ENCODE data around the gene CHKA.
"Not testable (repeated sequence)": the region's sequence is repeated elsewhere in the genome, so short reads cannot be mapped to it uniquely, and the experiment has no call there.

Gene CHKA

DNA sequence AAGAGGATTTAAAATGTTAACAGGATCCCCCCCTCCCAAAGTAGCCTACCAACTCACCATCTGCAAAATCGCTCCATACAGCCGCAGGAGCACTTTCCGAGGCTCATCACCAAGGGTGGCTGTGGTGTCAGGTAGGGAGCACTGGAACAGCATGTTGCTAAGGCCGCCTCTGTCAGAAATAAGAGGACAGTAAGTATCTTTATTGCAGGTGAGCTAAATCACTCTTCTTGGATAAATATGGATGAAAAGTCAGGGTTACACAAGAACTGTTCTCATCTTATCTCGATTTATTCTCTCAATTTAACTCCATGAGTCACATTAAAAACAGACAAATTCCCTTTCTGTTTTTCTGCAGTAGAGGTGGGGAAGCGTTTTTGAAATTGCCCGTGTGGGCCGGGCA lies 24.2 kb downstream of the CHKA start:
- TF ChIP-seq, protein P1, sequence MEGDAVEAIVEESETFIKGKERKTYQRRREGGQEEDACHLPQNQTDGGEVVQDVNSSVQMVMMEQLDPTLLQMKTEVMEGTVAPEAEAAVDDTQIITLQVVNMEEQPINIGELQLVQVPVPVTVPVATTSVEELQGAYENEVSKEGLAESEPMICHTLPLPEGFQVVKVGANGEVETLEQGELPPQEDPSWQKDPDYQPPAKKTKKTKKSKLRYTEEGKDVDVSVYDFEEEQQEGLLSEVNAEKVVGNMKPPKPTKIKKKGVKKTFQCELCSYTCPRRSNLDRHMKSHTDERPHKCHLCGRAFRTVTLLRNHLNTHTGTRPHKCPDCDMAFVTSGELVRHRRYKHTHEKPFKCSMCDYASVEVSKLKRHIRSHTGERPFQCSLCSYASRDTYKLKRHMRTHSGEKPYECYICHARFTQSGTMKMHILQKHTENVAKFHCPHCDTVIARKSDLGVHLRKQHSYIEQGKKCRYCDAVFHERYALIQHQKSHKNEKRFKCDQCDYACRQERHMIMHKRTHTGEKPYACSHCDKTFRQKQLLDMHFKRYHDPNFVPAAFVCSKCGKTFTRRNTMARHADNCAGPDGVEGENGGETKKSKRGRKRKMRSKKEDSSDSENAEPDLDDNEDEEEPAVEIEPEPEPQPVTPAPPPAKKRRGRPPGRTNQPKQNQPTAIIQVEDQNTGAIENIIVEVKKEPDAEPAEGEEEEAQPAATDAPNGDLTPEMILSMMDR (IDR thresholded peaks at IDR 0.05; ENCODE audit: low read depth, low read length): no peak
- DNase-seq (ENCODE audit: extremely low read depth, low read depth): no peak

DNA sequence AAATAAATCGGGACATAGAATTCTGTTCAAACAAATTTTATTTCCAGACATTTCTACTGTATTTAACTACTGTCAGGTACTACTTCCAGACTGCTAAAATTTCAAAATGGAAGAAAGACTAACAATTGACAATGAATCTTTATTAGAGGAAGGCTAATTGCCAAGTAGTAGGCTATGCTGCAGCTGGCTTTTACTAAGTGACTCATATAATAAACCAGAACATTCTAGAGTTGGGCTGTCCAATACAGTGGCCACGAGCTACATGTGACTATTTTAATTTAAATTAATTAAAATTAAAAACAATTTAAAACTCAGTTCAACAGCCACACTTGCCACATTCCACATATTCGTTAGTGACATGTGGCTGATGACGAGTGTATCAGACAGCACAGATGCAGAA lies 27.6 kb downstream of the CHKA start:
- no peak for DNase-seq (ENCODE audit: extremely low read depth, low read depth)

DNA sequence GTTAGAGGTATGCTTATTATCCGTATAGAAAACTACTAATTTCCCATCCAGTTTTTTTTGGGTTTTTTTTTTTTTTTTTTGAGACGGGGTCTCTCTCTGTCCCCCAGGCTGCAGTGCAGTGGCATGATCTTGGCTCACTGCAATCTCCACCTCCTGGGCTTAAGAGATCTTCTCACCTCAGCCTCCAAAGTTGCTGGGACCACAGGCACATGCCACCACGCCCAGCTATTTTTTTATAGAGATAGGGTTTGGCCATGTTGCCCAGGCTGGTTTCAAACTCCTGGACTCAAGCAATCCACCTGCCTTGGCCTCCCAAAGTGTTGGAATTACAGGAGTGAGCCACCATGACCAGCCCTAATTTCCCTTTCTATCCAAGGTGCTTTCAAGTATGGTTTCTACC lies 28.2 kb downstream of the CHKA start:
- not testable (repeated sequence) for DNase-seq (ENCODE audit: extremely low read depth, low read depth)

More for the DNA sequence above, 27.6 kb downstream of the CHKA start:
- TF ChIP-seq, protein P1 (IDR thresholded peaks at IDR 0.05; ENCODE audit: low read depth, low read length): no peak

DNA sequence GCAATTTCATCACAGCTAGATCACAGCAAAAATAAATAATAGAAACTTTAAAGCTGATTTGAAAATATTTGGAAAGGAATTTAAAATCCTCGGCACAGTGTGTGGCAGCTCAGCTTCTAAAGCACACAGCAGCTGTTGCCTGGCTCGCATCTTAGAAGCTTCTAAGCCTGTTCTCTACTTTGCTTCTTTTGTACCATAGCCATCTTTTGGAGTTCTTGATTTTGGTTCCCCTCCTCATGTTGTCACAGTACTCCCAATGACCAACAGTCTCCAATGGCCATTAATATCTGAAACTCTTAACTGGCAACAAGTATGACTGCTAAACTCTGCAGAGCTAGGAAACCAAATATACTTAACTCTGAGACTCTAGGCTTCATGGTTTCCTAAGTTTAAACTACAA lies 28.8 kb downstream of the CHKA start:
- no peak for DNase-seq (ENCODE audit: extremely low read depth, low read depth)
- TF ChIP-seq, protein P1 (IDR thresholded peaks at IDR 0.05; ENCODE audit: low read depth, low read length): no peak

DNA sequence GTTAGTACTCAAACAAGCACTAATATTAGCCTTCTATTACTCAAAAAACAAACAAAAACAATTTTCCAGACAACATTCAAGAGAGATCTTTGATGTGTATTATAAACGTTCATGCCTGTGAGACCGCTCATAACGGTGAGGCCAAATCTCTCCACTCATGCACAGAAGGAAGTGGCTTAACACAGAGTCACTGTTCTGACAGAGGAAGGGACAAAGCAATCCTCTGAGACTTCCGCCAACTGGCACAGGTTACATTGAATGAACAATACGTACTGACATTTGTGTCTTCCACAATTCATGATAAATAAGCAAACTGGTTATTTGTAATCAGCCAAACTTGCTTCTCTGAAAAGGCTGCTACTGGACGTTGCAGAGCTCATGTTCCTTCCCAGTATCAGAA lies 30.5 kb downstream of the CHKA start:
- TF ChIP-seq, protein P1 (IDR thresholded peaks at IDR 0.05; ENCODE audit: low read depth, low read length): no peak
- DNase-seq (ENCODE audit: extremely low read depth, low read depth): no peak

DNA sequence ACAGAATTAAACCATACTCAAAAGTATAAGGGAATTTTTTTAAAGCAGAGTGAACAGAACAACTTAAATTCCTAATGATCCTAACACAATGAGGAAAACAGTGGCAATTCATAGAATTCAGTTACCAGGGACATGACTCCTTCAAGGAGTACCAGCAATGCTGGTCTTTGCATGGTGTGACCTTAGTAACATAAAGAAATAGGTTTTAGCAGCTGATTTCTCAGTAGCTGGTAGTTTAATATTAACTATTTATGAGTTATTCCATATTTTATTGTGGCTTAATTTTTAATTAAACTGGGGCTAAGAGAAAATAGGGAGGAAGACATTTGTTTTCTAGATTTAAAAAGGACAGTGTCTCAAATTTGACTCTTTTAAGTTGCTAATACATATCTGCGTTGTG lies 30.9 kb downstream of the CHKA start:
- DNase-seq (ENCODE audit: extremely low read depth, low read depth): no peak
- TF ChIP-seq, protein P1 (IDR thresholded peaks at IDR 0.05; ENCODE audit: low read depth, low read length): no peak

DNA sequence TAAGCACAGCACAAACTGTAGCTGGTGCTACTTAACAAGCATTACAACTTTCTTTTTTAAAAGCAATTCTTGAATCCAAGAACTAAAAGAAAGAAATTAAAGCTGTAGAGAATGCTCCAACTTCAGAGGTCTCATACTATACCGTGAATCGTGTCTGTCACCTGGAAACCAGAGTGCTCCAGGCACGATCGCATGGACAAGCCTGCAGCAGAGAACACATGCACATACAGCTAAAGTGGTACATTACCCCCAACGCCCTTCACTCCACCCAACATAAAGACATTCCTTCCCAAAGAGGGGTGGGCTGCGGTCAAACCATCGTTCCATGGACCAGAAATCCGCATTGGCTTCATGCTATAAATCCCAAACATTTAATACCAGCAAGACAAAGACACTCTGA lies 31.5 kb downstream of the CHKA start:
- no peak for DNase-seq (ENCODE audit: extremely low read depth, low read depth)
- TF ChIP-seq, protein P1 (IDR thresholded peaks at IDR 0.05; ENCODE audit: low read depth, low read length): no peak

DNA sequence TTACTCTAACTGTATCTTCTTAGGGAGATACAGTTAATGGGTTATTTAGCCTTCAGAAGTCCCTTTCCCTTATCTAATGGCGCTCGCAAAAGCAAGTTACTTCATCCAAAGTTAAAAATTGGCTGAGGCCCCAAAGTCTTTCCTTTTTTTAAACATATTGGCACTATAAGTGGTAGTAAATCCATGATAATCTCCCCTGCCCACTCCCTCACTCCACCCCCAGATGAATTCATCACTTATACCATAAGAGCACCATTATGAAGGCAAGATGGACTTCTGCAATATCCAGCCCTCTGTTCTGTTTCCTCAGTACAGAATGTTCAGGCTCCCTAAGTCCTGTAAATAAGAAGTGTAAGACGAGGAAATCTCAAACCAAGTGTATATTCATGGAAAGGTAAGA lies 37.7 kb downstream of the CHKA start:
- no peak for DNase-seq (ENCODE audit: extremely low read depth, low read depth)
- TF ChIP-seq, protein P1 (IDR thresholded peaks at IDR 0.05; ENCODE audit: low read depth, low read length): no peak

Data from AG09319 (cell line).